Measurements from ENCODE around the gene RBM19. TPM values are rescaled to one million over a fixed set of nuclear protein-coding genes. Genes with fewer than 3 reads are reported as not detected.

Gene RBM19
- total RNA-seq, 8 experiments from 2014 or later, result 9.0 to 51.7 (median 20.2) TPM

GRCh38 chr12:113932381-113933196 lies 33.5 kb downstream of the RBM19 start:
- Histone ChIP-seq H3K4me1 (replicated peaks in 1 of 2) (peaks cover 24 to 27% of the 10 kb centered on the region in 2 donors), H3K4me3 (no peak overlapping the region), H3K27ac (peak overlapping the region; percentile 90 to 96)
- in situ Hi-C loops (cut with MboI; ENCODE audit: low pct_unique_long_range_greater_than_20kb in 2 of 9, low sequenced_read_pairs in 9 of 9, unreplicated experiment in 9 of 9), result no loop called here
- ATAC-seq (replicated peaks in 6 of 8), result peak in 6 of 8 experiments; percentile 48 to 78 (median 64)
- WGBS, 10 experiments, result 47 to 100% (median 60%) methylated on average over 1 to 5 of the region's 14 CpGs; no CpG with 5 or more reads in 5 of the 10 experiments

DNA sequence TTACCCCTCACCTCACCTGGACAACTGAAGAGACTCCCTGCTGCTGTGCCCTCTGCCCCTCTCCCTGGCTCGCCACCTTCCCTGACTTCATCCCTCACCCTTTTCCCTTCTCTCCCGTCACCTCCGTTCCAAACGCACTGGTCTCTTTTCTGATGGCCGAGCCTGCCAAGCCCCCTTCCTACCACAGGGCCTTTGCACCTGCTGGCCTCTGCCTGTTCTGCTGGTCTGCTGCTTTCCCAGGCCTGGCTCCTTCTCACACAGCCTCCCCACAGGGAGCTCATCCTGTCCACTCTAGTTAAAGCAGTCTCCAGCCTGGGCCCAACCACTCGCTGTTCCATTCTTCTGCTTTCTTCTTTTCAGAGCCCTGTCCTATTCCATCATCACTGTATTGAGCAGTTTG lies 34.6 kb downstream of the RBM19 start:
- H3K27ac ChIP-seq, result no peak overlapping the region
- peaks cover 24 to 27% of the 10 kb centered on the region in 2 donors for H3K4me1 ChIP-seq (replicated peaks in 1 of 2)
- 90 to 100% (median 100%) methylated on average over 1 to 5 of the region's 6 CpGs; no CpG with 5 or more reads in 4 of the 10 experiments for WGBS, 10 experiments
- in situ Hi-C loops (cut with MboI; ENCODE audit: low pct_unique_long_range_greater_than_20kb in 2 of 9, low sequenced_read_pairs in 9 of 9, unreplicated experiment in 9 of 9), result no loop called here
- no peak for ATAC-seq (replicated peaks in 6 of 8)
- no peak overlapping the region for H3K4me3 ChIP-seq

- Histone ChIP-seq H3K4me3 (no peak overlapping the region), H3K27ac (no peak overlapping the region), H3K4me1 (replicated peaks in 1 of 2) (peaks cover 24 to 27% of the 10 kb centered on the region in 2 donors)
- ATAC-seq (replicated peaks in 6 of 8), result no peak
- in situ Hi-C loops (cut with MboI; ENCODE audit: low pct_unique_long_range_greater_than_20kb in 2 of 9, low sequenced_read_pairs in 9 of 9, unreplicated experiment in 9 of 9), result no loop called here
- 40 to 100% (median 80%) methylated on average over 1 to 3 of the region's 4 CpGs; no CpG with 5 or more reads in 6 of the 10 experiments for WGBS, 10 experiments
Observed at GRCh38 chr12:113930249-113930648, 35.9 kb downstream of the RBM19 start.

GRCh38 chr12:113929312-113929989 lies 36.7 kb downstream of the RBM19 start:
- no peak for ATAC-seq (replicated peaks in 6 of 8)
- WGBS, 10 experiments, result 14 to 100% (median 48%) methylated on average over 1 to 4 of the region's 5 CpGs; no CpG with 5 or more reads in 1 of the 10 experiments
- in situ Hi-C loops (cut with MboI; ENCODE audit: low pct_unique_long_range_greater_than_20kb in 2 of 9, low sequenced_read_pairs in 9 of 9, unreplicated experiment in 9 of 9), result no loop called here
- H3K4me3 ChIP-seq, result no peak overlapping the region
- peaks cover 24 to 27% of the 10 kb centered on the region in 2 donors for H3K4me1 ChIP-seq (replicated peaks in 1 of 2)
- no peak overlapping the region for H3K27ac ChIP-seq

- ATAC-seq (replicated peaks in 6 of 8), result peak in 5 of 8 experiments; percentile 44 to 86 (median 57)
- in situ Hi-C loops (cut with MboI; ENCODE audit: low pct_unique_long_range_greater_than_20kb in 2 of 9, low sequenced_read_pairs in 9 of 9, unreplicated experiment in 9 of 9), result no loop called here
- 75 to 100% (median 90%) methylated on average over 1 to 7 of the region's 8 CpGs; no CpG with 5 or more reads in 6 of the 10 experiments for WGBS, 10 experiments
- Histone ChIP-seq H3K4me3 (no peak overlapping the region), H3K4me1 (replicated peaks in 1 of 2) (peaks cover 3 to 6% of the 10 kb centered on the region in 2 donors), H3K27ac (no peak overlapping the region)
Observed at GRCh38 chr12:113926788-113927187, 39.3 kb downstream of the RBM19 start.

GRCh38 chr12:113924341-113924740 lies 41.8 kb downstream of the RBM19 start:
- H3K27ac ChIP-seq, result no peak overlapping the region
- ATAC-seq (replicated peaks in 6 of 8), result no peak
- WGBS, 10 experiments, result 40 to 100% (median 70%) methylated on average over 1 to 4 of the region's 4 CpGs; no CpG with 5 or more reads in 4 of the 10 experiments
- H3K4me1 ChIP-seq (replicated peaks in 1 of 2), result peaks cover 3 to 4% of the 10 kb centered on the region in 2 donors
- in situ Hi-C loops (cut with MboI; ENCODE audit: low pct_unique_long_range_greater_than_20kb in 2 of 9, low sequenced_read_pairs in 9 of 9, unreplicated experiment in 9 of 9), result loop anchor here in 6 of 9 experiments (25.0 kb wide), 2 partner anchors 462 to 487 kb away; partner anchors contain the start of gene LHX5 (in 5 of the 6)
- H3K4me3 ChIP-seq, result no peak overlapping the region

DNA sequence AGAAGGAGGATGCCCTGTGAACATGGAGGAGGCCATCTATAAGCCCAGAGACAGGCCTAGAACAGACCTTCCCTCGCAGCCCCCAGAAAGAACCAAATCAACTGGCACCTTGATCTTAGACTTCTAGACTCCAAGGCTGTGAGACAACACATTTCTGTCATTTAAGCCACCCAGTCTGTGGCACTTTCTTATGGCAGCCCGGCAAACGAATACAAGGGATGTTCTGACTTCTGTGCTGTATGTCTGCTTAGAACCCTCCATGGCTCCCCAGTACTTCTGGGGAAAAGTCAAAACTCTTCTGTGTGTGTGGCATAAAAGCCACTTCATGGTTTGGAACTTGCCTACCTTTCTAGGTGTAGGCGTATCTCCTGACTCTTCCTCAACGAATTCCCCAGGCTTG lies 42.9 kb downstream of the RBM19 start:
- Histone ChIP-seq H3K4me1 (replicated peaks in 1 of 2) (no peaks in the 10 kb centered on the region), H3K4me3 (no peak overlapping the region), H3K27ac (no peak overlapping the region)
- in situ Hi-C loops (cut with MboI; ENCODE audit: low pct_unique_long_range_greater_than_20kb in 2 of 9, low sequenced_read_pairs in 9 of 9, unreplicated experiment in 9 of 9), result loop anchor here in 6 of 9 experiments (25.0 kb wide), 2 partner anchors 461 to 486 kb away; partner anchors contain the start of gene LHX5 (in 5 of the 6)
- ATAC-seq (replicated peaks in 6 of 8), result no peak
- 83 to 100% (median 100%) methylated on average over 1 to 5 of the region's 5 CpGs; no CpG with 5 or more reads in 1 of the 10 experiments for WGBS, 10 experiments

- no peaks in the 10 kb centered on the region for H3K4me1 ChIP-seq (replicated peaks in 1 of 2)
- no peak overlapping the region for H3K4me3 ChIP-seq
- 40 to 90% (median 80%) methylated on average over 1 to 3 of the region's 3 CpGs; no CpG with 5 or more reads in 5 of the 10 experiments for WGBS, 10 experiments
- ATAC-seq (replicated peaks in 6 of 8), result no peak
- in situ Hi-C loops (cut with MboI; ENCODE audit: low pct_unique_long_range_greater_than_20kb in 2 of 9, low sequenced_read_pairs in 9 of 9, unreplicated experiment in 9 of 9), result loop anchor here in 6 of 9 experiments (25.0 kb wide), 2 partner anchors 459 to 484 kb away; partner anchors contain the start of gene LHX5 (in 5 of the 6)
- no peak overlapping the region for H3K27ac ChIP-seq
Observed at GRCh38 chr12:113921430-113921829, 44.7 kb downstream of the RBM19 start.

DNA sequence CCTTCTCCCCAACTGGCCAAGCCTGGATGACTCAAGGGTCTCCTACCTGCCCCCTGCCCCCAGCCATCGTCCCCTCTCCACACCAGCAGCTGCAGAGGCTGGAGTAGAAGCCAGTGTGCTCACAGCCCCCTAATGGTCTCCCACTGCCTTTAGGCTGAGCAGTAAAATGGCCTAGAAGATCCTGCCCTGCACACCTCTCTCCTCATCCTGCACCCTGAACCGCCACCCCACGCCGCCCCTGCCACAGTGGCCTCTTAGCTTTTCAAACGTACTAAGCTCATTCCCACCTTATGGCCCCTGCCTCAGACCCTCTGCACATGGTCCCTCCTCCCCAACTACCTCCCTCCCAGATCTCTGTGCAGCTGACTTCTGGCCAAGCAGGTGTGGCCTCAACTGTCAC lies 46.3 kb downstream of the RBM19 start:
- in situ Hi-C loops (cut with MboI; ENCODE audit: low pct_unique_long_range_greater_than_20kb in 2 of 9, low sequenced_read_pairs in 9 of 9, unreplicated experiment in 9 of 9), result loop anchor here in 8 of 9 experiments (10.0 to 25.0 kb wide), 3 partner anchors 455 to 482 kb away; partner anchors contain the start of gene LHX5 (in 5 of the 8)

DNA sequence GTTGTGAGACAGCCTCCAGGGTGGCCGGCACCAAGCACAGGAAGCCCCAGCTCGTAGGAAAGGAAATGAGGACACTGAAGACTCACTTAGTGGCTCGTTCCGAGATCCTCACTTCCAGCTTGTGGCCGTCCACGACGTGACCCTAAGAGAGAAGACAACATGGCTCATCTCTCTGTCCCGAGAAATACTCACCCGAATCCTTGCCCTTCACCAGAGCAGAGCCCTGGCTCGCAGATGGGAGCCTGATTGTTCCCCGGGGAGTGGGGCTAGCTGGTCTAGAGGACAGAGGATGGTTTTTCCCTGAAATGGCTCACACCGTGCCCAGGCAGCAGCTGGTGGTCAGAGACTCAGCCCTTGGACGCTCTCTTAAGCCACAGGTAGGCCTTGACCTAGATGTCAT lies 47.8 kb downstream of the RBM19 start:
- no peaks in the 10 kb centered on the region for H3K4me1 ChIP-seq (replicated peaks in 1 of 2)
- H3K4me3 ChIP-seq, result no peak overlapping the region
- in situ Hi-C loops (cut with MboI; ENCODE audit: low pct_unique_long_range_greater_than_20kb in 2 of 9, low sequenced_read_pairs in 9 of 9, unreplicated experiment in 9 of 9), result loop anchor here in 8 of 9 experiments (10.0 to 25.0 kb wide), 3 partner anchors 454 to 481 kb away; partner anchors contain the start of gene LHX5 (in 5 of the 8)
- no peak overlapping the region for H3K27ac ChIP-seq
- no peak for ATAC-seq (replicated peaks in 6 of 8)
- 67 to 100% (median 92%) methylated on average over 2 to 11 of the region's 13 CpGs; no CpG with 5 or more reads in 3 of the 10 experiments for WGBS, 10 experiments

More for the DNA sequence above, 46.3 kb downstream of the RBM19 start:
- Histone ChIP-seq H3K4me1 (replicated peaks in 1 of 2) (no peaks in the 10 kb centered on the region), H3K4me3 (no peak overlapping the region), H3K27ac (no peak overlapping the region)
- no peak for ATAC-seq (replicated peaks in 6 of 8)
- WGBS, 10 experiments, result 80 to 100% (median 100%) methylated on average over 1 to 4 of the region's 5 CpGs; no CpG with 5 or more reads in 5 of the 10 experiments

DNA sequence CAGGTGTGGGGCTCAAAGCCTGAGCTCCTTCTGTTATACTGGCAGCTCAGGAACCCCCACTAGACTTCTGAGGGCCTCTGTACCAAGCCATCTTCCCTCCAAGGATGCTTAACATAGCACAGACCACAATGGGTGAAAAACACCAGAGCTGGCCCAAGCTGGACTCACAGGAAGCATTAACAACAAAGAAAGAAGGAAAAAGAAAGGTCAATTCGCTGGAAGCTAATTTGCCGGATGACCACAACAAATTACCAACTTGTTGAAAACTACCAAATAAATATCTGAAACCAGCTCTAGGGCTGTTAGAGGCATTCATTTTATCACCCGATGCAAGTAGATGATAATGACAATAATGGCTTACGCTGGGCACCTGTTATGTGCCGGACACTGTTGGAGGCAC lies 48.7 kb downstream of the RBM19 start:
- Histone ChIP-seq H3K4me1 (replicated peaks in 1 of 2) (peaks cover 5% of the 10 kb centered on the region in 2 donors), H3K4me3 (no peak overlapping the region), H3K27ac (no peak overlapping the region)
- 92 to 100% (median 100%) methylated on average over 1 to 5 of the region's 5 CpGs; no CpG with 5 or more reads in 3 of the 10 experiments for WGBS, 10 experiments
- no peak for ATAC-seq (replicated peaks in 6 of 8)
- in situ Hi-C loops (cut with MboI; ENCODE audit: low pct_unique_long_range_greater_than_20kb in 2 of 9, low sequenced_read_pairs in 9 of 9, unreplicated experiment in 9 of 9), result loop anchor here in 8 of 9 experiments (10.0 to 25.0 kb wide), 3 partner anchors 453 to 480 kb away; partner anchors contain the start of gene LHX5 (in 5 of the 8)

GRCh38 chr12:113914806-113915205 lies 51.3 kb downstream of the RBM19 start:
- no peak overlapping the region for H3K4me3 ChIP-seq
- peaks cover 5 to 8% of the 10 kb centered on the region in 2 donors for H3K4me1 ChIP-seq (replicated peaks in 1 of 2)
- 73 to 100% (median 97%) methylated on average over 1 to 5 of the region's 13 CpGs; no CpG with 5 or more reads in 4 of the 10 experiments for WGBS, 10 experiments
- in situ Hi-C loops (cut with MboI; ENCODE audit: low pct_unique_long_range_greater_than_20kb in 2 of 9, low sequenced_read_pairs in 9 of 9, unreplicated experiment in 9 of 9), result loop anchor here in 8 of 9 experiments (10.0 to 25.0 kb wide), 3 partner anchors 450 to 478 kb away; partner anchors contain the start of gene LHX5 (in 5 of the 8)
- no peak for ATAC-seq (replicated peaks in 6 of 8)
- no peak overlapping the region for H3K27ac ChIP-seq

Data from motor neuron (in vitro differentiated cells).